Measurements from ENCODE around the gene SND1.

SND1 gene

DNA sequence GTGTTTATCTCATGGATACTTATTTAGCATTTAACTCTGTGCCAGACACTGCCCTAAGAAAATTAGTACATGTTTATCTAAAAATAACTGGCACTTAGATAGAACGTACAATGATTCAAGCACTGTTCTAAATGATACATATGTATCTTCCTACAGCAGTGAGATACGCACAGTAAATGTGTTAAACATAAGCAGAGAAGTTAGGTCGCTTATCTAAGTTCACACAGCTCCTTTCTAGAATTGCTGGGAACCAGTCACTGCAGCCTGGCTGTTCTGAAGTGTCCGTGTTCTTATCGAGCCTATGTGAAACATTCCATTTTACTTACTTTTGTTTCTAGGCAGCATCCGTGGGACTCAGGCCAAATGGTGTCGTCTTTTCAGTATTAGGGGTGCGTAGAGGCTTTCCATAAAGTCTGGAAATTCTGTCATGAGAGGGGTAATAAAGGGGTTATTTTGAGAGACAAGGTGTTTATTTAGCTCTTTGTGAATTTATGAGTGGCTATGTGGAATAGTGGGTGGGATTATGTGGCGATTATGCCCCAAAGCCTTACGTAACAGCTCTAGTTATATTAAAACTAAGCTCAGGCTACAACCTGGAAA is 186.9 kb downstream of the SND1 start:
- in situ Hi-C loops (cut with MboI; ENCODE audit: low pct_unique_long_range_greater_than_20kb, low sequenced_read_pairs, unreplicated experiment) = no loop called here
- TF ChIP-seq, protein P1, sequence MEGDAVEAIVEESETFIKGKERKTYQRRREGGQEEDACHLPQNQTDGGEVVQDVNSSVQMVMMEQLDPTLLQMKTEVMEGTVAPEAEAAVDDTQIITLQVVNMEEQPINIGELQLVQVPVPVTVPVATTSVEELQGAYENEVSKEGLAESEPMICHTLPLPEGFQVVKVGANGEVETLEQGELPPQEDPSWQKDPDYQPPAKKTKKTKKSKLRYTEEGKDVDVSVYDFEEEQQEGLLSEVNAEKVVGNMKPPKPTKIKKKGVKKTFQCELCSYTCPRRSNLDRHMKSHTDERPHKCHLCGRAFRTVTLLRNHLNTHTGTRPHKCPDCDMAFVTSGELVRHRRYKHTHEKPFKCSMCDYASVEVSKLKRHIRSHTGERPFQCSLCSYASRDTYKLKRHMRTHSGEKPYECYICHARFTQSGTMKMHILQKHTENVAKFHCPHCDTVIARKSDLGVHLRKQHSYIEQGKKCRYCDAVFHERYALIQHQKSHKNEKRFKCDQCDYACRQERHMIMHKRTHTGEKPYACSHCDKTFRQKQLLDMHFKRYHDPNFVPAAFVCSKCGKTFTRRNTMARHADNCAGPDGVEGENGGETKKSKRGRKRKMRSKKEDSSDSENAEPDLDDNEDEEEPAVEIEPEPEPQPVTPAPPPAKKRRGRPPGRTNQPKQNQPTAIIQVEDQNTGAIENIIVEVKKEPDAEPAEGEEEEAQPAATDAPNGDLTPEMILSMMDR (IDR thresholded peaks at IDR 0.05; ENCODE audit: extremely low read depth, insufficient read depth, missing control alignments) = no peak
- DNase-seq (ENCODE audit: low spot score) = no peak

GRCh38 chr7:127840226-127840951 is 188.4 kb downstream of the SND1 start:
- in situ Hi-C loops (cut with MboI; ENCODE audit: low pct_unique_long_range_greater_than_20kb, low sequenced_read_pairs, unreplicated experiment) = no loop called here
- DNase-seq (ENCODE audit: low spot score) = no peak
- TF ChIP-seq, protein P1 (IDR thresholded peaks at IDR 0.05; ENCODE audit: extremely low read depth, insufficient read depth, missing control alignments) = no peak

GRCh38 chr7:127844165-127844564 is 192.2 kb downstream of the SND1 start:
- no peak for DNase-seq (ENCODE audit: low spot score)
- TF ChIP-seq, protein P1 (IDR thresholded peaks at IDR 0.05; ENCODE audit: extremely low read depth, insufficient read depth, missing control alignments) = no peak
- in situ Hi-C loops (cut with MboI; ENCODE audit: low pct_unique_long_range_greater_than_20kb, low sequenced_read_pairs, unreplicated experiment) = no loop called here

- TF ChIP-seq, protein P1 (IDR thresholded peaks at IDR 0.05; ENCODE audit: extremely low read depth, insufficient read depth, missing control alignments) = no peak
- no peak for DNase-seq (ENCODE audit: low spot score)
- in situ Hi-C loops (cut with MboI; ENCODE audit: low pct_unique_long_range_greater_than_20kb, low sequenced_read_pairs, unreplicated experiment) = no loop called here
These were observed 192.8 kb downstream of the SND1 start for GRCh38 chr7:127844707-127845331.

GRCh38 chr7:127845522-127846214 is 193.7 kb downstream of the SND1 start:
- in situ Hi-C loops (cut with MboI; ENCODE audit: low pct_unique_long_range_greater_than_20kb, low sequenced_read_pairs, unreplicated experiment) = no loop called here
- TF ChIP-seq, protein P1 (IDR thresholded peaks at IDR 0.05; ENCODE audit: extremely low read depth, insufficient read depth, missing control alignments) = no peak
- DNase-seq (ENCODE audit: low spot score) = no peak

GRCh38 chr7:127847641-127848040 is 195.6 kb downstream of the SND1 start:
- in situ Hi-C loops (cut with MboI; ENCODE audit: low pct_unique_long_range_greater_than_20kb, low sequenced_read_pairs, unreplicated experiment) = no loop called here
- DNase-seq (ENCODE audit: low spot score) = no peak
- TF ChIP-seq, protein P1 (IDR thresholded peaks at IDR 0.05; ENCODE audit: extremely low read depth, insufficient read depth, missing control alignments) = no peak
